H9 (cell line): ENCODE results near the gene STRA6. TPM values are rescaled to one million over a fixed set of nuclear protein-coding genes. Genes with fewer than 3 reads are reported as not detected.

Source experiments
- DNase-seq: peaks from one replicate; pipeline ENCODE4 v3.0.0-alpha.2; 2017
- H2AFZ ChIP-seq: one replicate; pipeline ENCODE4 v1.6.1; 2013; ENCODE audit warnings: mild to moderate bottlenecking, low read length, control low read depth, moderate library complexity
- H2AK5ac ChIP-seq: 2 replicates; pipeline ENCODE4 v1.6.1; 2013; ENCODE audit warnings: low read length, control low read depth, mixed read lengths; ENCODE audit not compliant: insufficient read length
- H2BK120ac ChIP-seq: one replicate; pipeline ENCODE4 v1.6.1; 2013; ENCODE audit warnings: low read depth, mild to moderate bottlenecking, low read length, control low read depth, inconsistent platforms; ENCODE audit not compliant: poor library complexity, severe bottlenecking
- H2BK12ac ChIP-seq: 2 replicates; pipeline ENCODE4 v1.6.1; 2013; ENCODE audit warnings: low read length, control low read depth, mixed read lengths, low read depth; ENCODE audit not compliant: insufficient read length
- H2BK15ac ChIP-seq: 2 replicates; pipeline ENCODE4 v1.6.1; 2013; ENCODE audit warnings: low read depth, low read length, control low read depth
- H2BK20ac ChIP-seq: one replicate; pipeline ENCODE4 v1.6.1; 2013; ENCODE audit warnings: low read depth, mild to moderate bottlenecking, low read length, control low read depth, inconsistent platforms; ENCODE audit not compliant: poor library complexity, severe bottlenecking
- H2BK5ac ChIP-seq: 2 replicates; pipeline ENCODE4 v1.6.1; 2013; ENCODE audit warnings: low read length, control low read depth, mixed read lengths; ENCODE audit not compliant: insufficient read length
- H3K14ac ChIP-seq: 2 replicates; pipeline ENCODE4 v1.6.1; 2013; ENCODE audit warnings: low read length, control low read depth; ENCODE audit not compliant: insufficient read depth
- H3K18ac ChIP-seq: 2 replicates; pipeline ENCODE4 v1.6.1; 2013; ENCODE audit warnings: low read depth, mild to moderate bottlenecking, mixed read lengths, low read length, control low read depth; ENCODE audit not compliant: insufficient read length
- H3K23ac ChIP-seq: 2 replicates; pipeline ENCODE4 v1.6.1; 2013; ENCODE audit warnings: low read length, control low read depth, mixed read lengths, low read depth; ENCODE audit not compliant: insufficient read length
- H3K23me2 ChIP-seq: 2 replicates; pipeline ENCODE4 v1.6.1; 2013; ENCODE audit warnings: low read depth, mild to moderate bottlenecking, mixed read lengths, low read length, control low read depth; ENCODE audit not compliant: insufficient read length, poor library complexity, severe bottlenecking
- H3K27ac ChIP-seq: 2 replicates; pipeline ENCODE4 v1.5.1; 2013; ENCODE audit warnings: low read length, control low read depth, mixed read lengths, low read depth; ENCODE audit not compliant: insufficient read length
- H3K27me3 ChIP-seq: 2 replicates; pipeline ENCODE4 v1.6.1; 2013; ENCODE audit warnings: low read length, control low read depth, inconsistent platforms; ENCODE audit not compliant: insufficient read depth
- H3K4ac ChIP-seq: 2 replicates; pipeline ENCODE4 v1.6.1; 2013; ENCODE audit warnings: low read depth, mild to moderate bottlenecking, control low read depth, inconsistent platforms, low read length, moderate library complexity
- H3K4me1 ChIP-seq: 2 replicates; pipeline ENCODE4 v1.6.1; 2013; ENCODE audit warnings: low read length, control low read depth, inconsistent platforms; ENCODE audit not compliant: insufficient read depth
- H3K4me2 ChIP-seq: 2 replicates; pipeline ENCODE4 v1.6.1; 2013; ENCODE audit warnings: low read length, control low read depth, mixed read lengths; ENCODE audit not compliant: insufficient read length, insufficient read depth
- H3K56ac ChIP-seq: 2 replicates; pipeline ENCODE4 v1.6.1; 2013; ENCODE audit warnings: low read depth, mild to moderate bottlenecking, mixed read lengths, low read length, control low read depth; ENCODE audit not compliant: insufficient read length
- H3K79me1 ChIP-seq: 2 replicates; pipeline ENCODE4 v1.6.1; 2013; ENCODE audit warnings: low read depth, mild to moderate bottlenecking, moderate library complexity, low read length, control low read depth, inconsistent platforms; ENCODE audit not compliant: insufficient read depth, poor library complexity, severe bottlenecking
- H3K79me2 ChIP-seq: 2 replicates; pipeline ENCODE4 v1.6.1; 2013; ENCODE audit warnings: low read length, control low read depth, inconsistent platforms; ENCODE audit not compliant: insufficient read depth
- H3K9ac ChIP-seq: 2 replicates; pipeline ENCODE4 v1.6.1; 2013; ENCODE audit warnings: low read length, control low read depth, mixed read lengths; ENCODE audit not compliant: insufficient read length; ENCODE audit errors: extremely low read depth
- H3K9me3 ChIP-seq: one replicate; pipeline ENCODE4 v1.6.1; 2013; ENCODE audit warnings: low read depth, low read length, inconsistent platforms; ENCODE audit not compliant: control insufficient read depth
- H3T11ph ChIP-seq: one replicate; pipeline ENCODE4 v1.6.1; 2013; ENCODE audit warnings: mild to moderate bottlenecking, low read length, control low read depth, inconsistent platforms
- H4K20me1 ChIP-seq: one replicate; pipeline ENCODE4 v1.6.1; 2013; ENCODE audit not compliant: control insufficient read depth, insufficient read length, insufficient read depth
- H4K5ac ChIP-seq: 2 replicates; pipeline ENCODE4 v1.6.1; 2013; ENCODE audit warnings: low read depth, mild to moderate bottlenecking, mixed read lengths, low read length, control low read depth; ENCODE audit not compliant: insufficient read length
- H4K8ac ChIP-seq: replicated peaks from 2 replicates; pipeline ENCODE4 v1.6.1; 2013; ENCODE audit warnings: low read length, control low read depth, mixed read lengths, low read depth; ENCODE audit not compliant: insufficient read length
- H4K91ac ChIP-seq: 2 replicates; pipeline ENCODE4 v1.6.1; 2013; ENCODE audit warnings: low read depth, mild to moderate bottlenecking, moderate library complexity, mixed read lengths, low read length, control low read depth; ENCODE audit not compliant: insufficient read length
- H3K27ac Mint-ChIP-seq, 3 experiments: 2 replicates in 2 of 3; 3 replicates in 1 of 3; pipeline ENCODE4 v1.8.0; 2020 to 2021; ENCODE audit warnings: mixed read lengths in 3 of 3, mild to moderate bottlenecking in 1 of 3, moderate library complexity in 1 of 3
- H3K27me3 Mint-ChIP-seq: 2 replicates; pipeline ENCODE4 v1.8.0; 2021; ENCODE audit warnings: low read depth, mild to moderate bottlenecking, moderate library complexity, mixed read lengths
- H3K36me3 Mint-ChIP-seq, 3 experiments: 2 replicates in 2 of 3; 3 replicates in 1 of 3; pipeline ENCODE4 v1.8.0; 2020 to 2021; ENCODE audit warnings: low read depth in 3 of 3, mixed read lengths in 3 of 3; ENCODE audit not compliant: insufficient read depth in 1 of 3
- H3K4me1 Mint-ChIP-seq, 2 experiments: 2 replicates each; pipeline ENCODE4 v1.8.0; 2020; ENCODE audit warnings: mixed read lengths in 2 of 2
- H3K4me3 Mint-ChIP-seq, 2 experiments: 2 replicates in 1 of 2; 3 replicates in 1 of 2; pipeline ENCODE4 v1.8.0; 2020 to 2021; ENCODE audit warnings: mild to moderate bottlenecking in 2 of 2, mixed read lengths in 2 of 2, moderate library complexity in 1 of 2
- H3K9me3 Mint-ChIP-seq, 2 experiments: 2 replicates in 1 of 2; 3 replicates in 1 of 2; pipeline ENCODE4 v1.8.0; 2020; ENCODE audit warnings: mild to moderate bottlenecking in 2 of 2, mixed read lengths in 2 of 2, moderate library complexity in 1 of 2
- CTCF ChIP-seq: fragments of 200-600 bp; sonication (generic); conservative IDR thresholded peaks from 3 replicates; pipeline ENCODE4 v1.8.0; 2021; ENCODE audit warnings: antibody characterized with exemption, mild to moderate bottlenecking
- WGBS: extraction: QIAGEN DNeasy Blood & Tissue Kit; methylation state at CpG from one replicate; pipeline ENCODE4 v1.1.7; 2013; ENCODE audit warnings: missing lambda C conversion rate, low lambda C conversion rate, mixed read lengths; ENCODE audit not compliant: insufficient read length; ENCODE audit errors: extremely low coverage; 5-methylcytosine and 5-hydroxymethylcytosine counted together
- total RNA-seq: library from RNA; stranded (reverse); gene quantifications from 2 replicates; pipeline ENCODE4 v1.2.1, GENCODE V29; 2021

STRA6 gene
- total RNA-seq, 1 experiment from 2014 or later: 12.8 TPM

- Histone ChIP-seq H2BK20ac (no peak overlapping the region), H3T11ph (no peak overlapping the region), H3K27ac (no peak overlapping the region), H3K4me2 (no peak overlapping the region), H3K23me2 (no peaks in the 10 kb centered on the region), H3K14ac (no peak overlapping the region), H4K8ac (no peak overlapping the region), H2BK5ac (no peak overlapping the region), H3K79me1 (no peaks in the 10 kb centered on the region), H4K5ac (no peak overlapping the region), H2BK12ac (no peak overlapping the region), H3K56ac (no peak overlapping the region), H3K23ac (no peak overlapping the region), H2BK15ac (no peak overlapping the region), H3K9me3 (no peaks in the 10 kb centered on the region), H3K9ac (no peak overlapping the region), H4K20me1 (no peaks in the 10 kb centered on the region), H3K4me1 (peaks cover 2% of the 10 kb centered on the region), H2AK5ac (no peak overlapping the region), H3K79me2 (no peaks in the 10 kb centered on the region), H3K27me3 (no peaks in the 10 kb centered on the region), H2BK120ac (no peak overlapping the region), H3K18ac (no peak overlapping the region), H3K4ac (no peak overlapping the region), H4K91ac (no peak overlapping the region), H2AFZ (no peak overlapping the region)
- TF ChIP-seq CTCF: no peak
- no peak overlapping the region; a peak in 2 of 7 replicates for H3K27ac Mint-ChIP-seq
- H3K36me3 Mint-ChIP-seq: no peaks in the 10 kb centered on the region
- no peaks in the 10 kb centered on the region for H3K9me3 Mint-ChIP-seq
- H3K4me3 Mint-ChIP-seq: no peak overlapping the region
- peak; percentile 22 for DNase-seq
- H3K4me1 Mint-ChIP-seq: peaks cover 4% of the 10 kb centered on the region in 2 experiments; a peak in 3 of 4 replicates
- H3K27me3 Mint-ChIP-seq: peaks cover 16% of the 10 kb centered on the region
- no CpG with 5 or more reads among the region's 7 CpGs for WGBS
Observed at GRCh38 chr15:74156678-74157411, 45.7 kb downstream of the STRA6 start.
